Activated T-cell treated with anti-CD3 and anti-CD28 coated beads, Interleukin-2, amount 50 U/mL, for 4 hours (primary cell): ENCODE measurements around the gene SEC61A2. TPM values are rescaled to one million over a fixed set of nuclear protein-coding genes. Genes with fewer than 3 reads are reported as not detected.

Experiments used
- ATAC-seq, 2 donors: fragments of 200-7000 bp; cut with Tn5 transposase; one replicate each; pipeline ENCODE4 v1.10.0; 2021
- DNase-seq: peaks from one replicate; pipeline ENCODE4 v3.0.0-alpha.2; 2020
- H3K27me3 Mint-ChIP-seq: one replicate; pipeline ENCODE4 v1.8.0; 2021; ENCODE audit warnings: low read depth, mixed read lengths
- H3K36me3 Mint-ChIP-seq: one replicate; pipeline ENCODE4 v1.8.0; 2022; ENCODE audit warnings: mixed read lengths; ENCODE audit not compliant: insufficient read depth
- H3K4me1 Mint-ChIP-seq: one replicate; pipeline ENCODE4 v1.8.0; 2021; ENCODE audit warnings: low read depth, mixed read lengths
- H3K4me3 Mint-ChIP-seq: one replicate; pipeline ENCODE4 v1.8.0; 2021; ENCODE audit warnings: mild to moderate bottlenecking, moderate library complexity, mixed read lengths
- H3K9me3 Mint-ChIP-seq: one replicate; pipeline ENCODE4 v1.8.0; 2021; ENCODE audit warnings: mixed read lengths
- total RNA-seq, 3 donors: library from RNA; stranded (reverse); gene quantifications; one replicate each; pipeline ENCODE4 v1.2.1, GENCODE V29; 2021

Gene SEC61A2
- total RNA-seq, 3 donors from 2014 or later, result 6.3 to 9.5 (median 9.4) TPM

DNA sequence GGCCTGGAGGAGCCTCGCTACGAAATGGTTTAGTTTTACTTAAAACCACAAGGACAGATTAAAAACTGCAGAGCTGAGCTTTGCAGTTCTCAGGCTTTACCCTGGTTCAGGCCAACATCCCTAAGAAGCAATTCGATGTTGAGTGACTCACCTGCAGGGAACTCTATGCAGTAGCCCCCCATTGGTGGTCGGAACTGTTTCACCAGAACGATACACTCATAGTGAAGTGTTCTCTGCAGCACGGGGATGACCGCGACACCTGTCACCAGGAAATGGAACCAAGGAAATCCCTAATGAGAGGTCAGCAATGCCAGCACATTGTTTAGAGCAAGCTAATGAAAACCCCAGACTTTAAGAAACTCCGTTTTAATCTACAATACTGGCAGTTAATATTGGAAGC, 48.2 kb downstream of the SEC61A2 start:
- H3K4me1 Mint-ChIP-seq, result peaks cover 24% of the 10 kb centered on the region
- no peaks in the 10 kb centered on the region for H3K9me3 Mint-ChIP-seq
- peaks cover 12% of the 10 kb centered on the region for H3K36me3 Mint-ChIP-seq
- DNase-seq (no peak), ATAC-seq (no peak)
- H3K27me3 Mint-ChIP-seq, result no peaks in the 10 kb centered on the region
- no peak overlapping the region for H3K4me3 Mint-ChIP-seq

DNA sequence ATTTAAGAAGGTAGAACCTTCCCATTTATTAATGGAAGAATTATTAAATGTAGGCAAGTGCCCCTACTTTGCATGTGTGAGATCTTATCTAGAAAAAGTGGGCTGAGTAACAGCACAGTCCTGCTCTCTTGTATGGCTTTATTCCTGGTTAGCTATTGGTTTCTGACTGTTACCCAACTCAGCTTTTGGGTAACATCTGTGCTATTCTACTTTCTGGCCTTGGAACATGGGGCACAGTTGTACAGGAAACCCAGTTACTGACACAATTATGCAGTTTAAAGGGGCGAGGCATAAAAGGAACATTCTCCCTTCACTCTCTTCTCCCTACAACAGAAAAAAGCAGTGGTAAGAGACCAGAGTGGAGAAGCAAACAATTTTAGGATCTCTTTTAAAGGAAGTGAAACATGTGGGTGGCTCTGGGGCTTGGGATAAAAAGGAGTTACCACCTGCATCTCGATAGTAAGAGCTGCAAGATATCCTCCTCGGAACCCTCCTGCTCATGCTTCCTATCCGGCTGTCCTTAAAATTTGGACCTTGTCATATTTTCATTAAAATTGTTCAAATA, 50.2 kb downstream of the SEC61A2 start:
- no peaks in the 10 kb centered on the region for H3K27me3 Mint-ChIP-seq
- no peak for DNase-seq
- peaks cover 10% of the 10 kb centered on the region for H3K36me3 Mint-ChIP-seq
- H3K4me3 Mint-ChIP-seq, result no peak overlapping the region
- no peak for ATAC-seq
- peaks cover 24% of the 10 kb centered on the region for H3K4me1 Mint-ChIP-seq
- H3K9me3 Mint-ChIP-seq, result no peaks in the 10 kb centered on the region

DNA sequence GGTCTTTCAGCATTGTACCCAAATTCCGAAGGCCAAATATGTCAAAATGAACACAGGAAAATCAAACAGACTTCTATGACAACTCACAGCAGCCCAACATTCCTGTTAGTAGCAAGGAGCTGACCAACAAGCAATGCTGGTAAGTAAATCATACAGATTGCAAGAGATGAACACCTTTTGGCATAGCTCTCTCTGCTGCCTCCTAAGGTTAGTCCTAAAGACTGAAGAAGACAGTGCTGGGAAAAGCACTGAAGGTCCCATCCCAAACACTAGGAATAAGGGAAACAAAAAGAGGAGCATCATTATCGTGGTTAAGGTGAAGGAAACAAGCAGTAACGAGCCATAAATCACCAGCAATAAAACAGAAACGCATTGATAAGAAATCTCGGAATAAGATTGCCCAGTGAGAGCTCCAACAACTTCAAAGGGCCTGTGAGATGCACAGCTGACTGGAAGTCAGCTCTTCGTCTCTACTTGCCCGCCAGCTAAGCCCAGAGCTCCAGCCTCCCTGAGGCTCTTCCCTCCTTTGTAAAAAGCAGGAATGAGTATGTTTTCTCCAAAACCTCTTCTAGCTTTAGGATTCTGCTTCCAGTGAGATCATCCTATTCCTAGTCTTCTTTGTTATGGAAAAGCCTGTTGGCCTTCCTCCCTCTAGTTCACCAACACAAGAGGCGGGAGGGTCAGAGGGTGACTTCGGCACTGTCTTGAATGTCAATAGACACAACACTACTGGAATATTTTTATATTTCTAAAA, 50.9 kb downstream of the SEC61A2 start:
- Mint-ChIP-seq H3K36me3 (peaks cover 15% of the 10 kb centered on the region), H3K9me3 (no peaks in the 10 kb centered on the region), H3K4me1 (peaks cover 24% of the 10 kb centered on the region), H3K4me3 (no peak overlapping the region), H3K27me3 (no peaks in the 10 kb centered on the region)
- DNase-seq (no peak), ATAC-seq (no peak)

DNA sequence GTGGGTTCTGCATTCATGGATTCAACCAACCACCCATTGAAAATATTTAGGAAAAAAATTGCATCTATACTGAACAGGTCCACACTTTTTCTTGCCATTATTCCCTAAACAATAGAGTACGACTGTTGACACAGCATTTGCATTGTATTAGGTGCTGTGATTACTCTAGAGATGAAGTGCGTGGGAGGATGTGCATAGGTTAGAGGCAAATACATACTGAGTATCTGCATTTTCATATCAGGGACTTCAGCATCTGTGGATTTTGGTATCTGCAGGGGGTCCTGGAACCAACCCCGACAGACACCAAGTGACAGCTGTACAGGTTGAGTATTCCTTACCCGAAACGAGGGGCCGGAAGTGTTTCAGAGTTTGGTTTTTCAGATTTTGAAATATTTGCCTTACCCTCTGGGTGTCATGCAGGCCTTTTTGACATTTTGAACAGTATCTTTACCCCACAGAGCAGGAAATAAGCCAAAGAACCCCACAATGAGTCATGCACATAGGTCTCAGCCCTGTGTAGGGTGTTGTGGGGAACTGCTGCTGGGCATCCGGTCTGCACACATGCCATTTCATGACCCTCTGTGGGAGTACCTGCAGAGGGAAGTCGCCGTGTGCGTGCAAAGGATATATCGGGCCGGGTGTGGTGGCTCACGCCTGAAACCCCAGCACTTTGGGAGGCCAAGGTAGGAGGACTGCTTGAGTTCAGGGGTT, 51.7 kb downstream of the SEC61A2 start:
- H3K4me3 Mint-ChIP-seq, result no peak overlapping the region

DNA sequence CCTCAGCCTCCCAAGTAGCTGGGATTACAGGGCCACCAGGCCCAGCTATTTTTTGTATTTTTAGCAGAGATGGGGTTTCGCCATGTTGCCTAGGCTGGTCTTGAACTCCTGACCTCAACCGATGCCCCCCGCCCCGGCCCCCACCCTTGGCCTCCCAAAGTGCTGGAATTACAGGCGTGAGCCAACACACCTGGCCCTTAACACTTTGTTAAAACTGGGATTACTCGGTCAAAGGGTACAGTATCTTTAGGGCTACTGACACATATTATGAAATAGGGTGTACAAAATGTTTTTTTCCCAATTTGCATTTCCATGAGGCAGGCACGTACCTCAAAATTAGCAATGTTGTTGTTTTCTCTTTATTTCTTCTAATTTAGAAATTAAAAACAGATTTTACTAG, 54.7 kb downstream of the SEC61A2 start:
- peaks cover 39% of the 10 kb centered on the region for H3K4me1 Mint-ChIP-seq
- ATAC-seq, result no peak
- H3K36me3 Mint-ChIP-seq, result peaks cover 29% of the 10 kb centered on the region
- H3K9me3 Mint-ChIP-seq, result no peaks in the 10 kb centered on the region
- no peaks in the 10 kb centered on the region for H3K27me3 Mint-ChIP-seq
- DNase-seq, result no peak
- no peak overlapping the region for H3K4me3 Mint-ChIP-seq

More for the DNA sequence above, 51.7 kb downstream of the SEC61A2 start:
- DNase-seq, result peak; percentile 62
- H3K9me3 Mint-ChIP-seq, result no peaks in the 10 kb centered on the region
- H3K36me3 Mint-ChIP-seq, result peaks cover 20% of the 10 kb centered on the region
- ATAC-seq, result peak; percentile 98 to 99
- no peaks in the 10 kb centered on the region for H3K27me3 Mint-ChIP-seq
- peaks cover 29% of the 10 kb centered on the region for H3K4me1 Mint-ChIP-seq

GRCh38 chr10:12186323-12186722, 56.8 kb downstream of the SEC61A2 start:
- ATAC-seq, result peak; percentile 47 to 60
- Mint-ChIP-seq H3K4me3 (no peak overlapping the region), H3K4me1 (peaks cover 27% of the 10 kb centered on the region), H3K36me3 (peaks cover 35% of the 10 kb centered on the region), H3K9me3 (no peaks in the 10 kb centered on the region), H3K27me3 (no peaks in the 10 kb centered on the region)
- DNase-seq, result no peak

- peaks cover 29% of the 10 kb centered on the region for H3K4me1 Mint-ChIP-seq
- H3K9me3 Mint-ChIP-seq, result no peaks in the 10 kb centered on the region
- ATAC-seq, result no peak
Observed at GRCh38 chr10:12187321-12187905, 57.9 kb downstream of the SEC61A2 start.

GRCh38 chr10:12188656-12189055, 59.2 kb downstream of the SEC61A2 start:
- Mint-ChIP-seq H3K9me3 (no peaks in the 10 kb centered on the region), H3K36me3 (peaks cover 39% of the 10 kb centered on the region), H3K27me3 (no peaks in the 10 kb centered on the region), H3K4me1 (peaks cover 33% of the 10 kb centered on the region), H3K4me3 (no peak overlapping the region)
- DNase-seq, result no peak
- ATAC-seq, result no peak

More at GRCh38 chr10:12187321-12187905, 57.9 kb downstream of the SEC61A2 start:
- no peak for DNase-seq
- H3K4me3 Mint-ChIP-seq, result no peak overlapping the region
- no peaks in the 10 kb centered on the region for H3K27me3 Mint-ChIP-seq
- H3K36me3 Mint-ChIP-seq, result peaks cover 40% of the 10 kb centered on the region

GRCh38 chr10:12189426-12189825, 59.9 kb downstream of the SEC61A2 start:
- Mint-ChIP-seq H3K4me1 (peaks cover 38% of the 10 kb centered on the region), H3K27me3 (no peaks in the 10 kb centered on the region), H3K36me3 (peaks cover 42% of the 10 kb centered on the region)

GRCh38 chr10:12191715-12192114, 62.2 kb downstream of the SEC61A2 start:
- ATAC-seq, result no peak
- DNase-seq, result no peak
- no peaks in the 10 kb centered on the region for H3K27me3 Mint-ChIP-seq
- H3K36me3 Mint-ChIP-seq, result peaks cover 33% of the 10 kb centered on the region
- H3K4me1 Mint-ChIP-seq, result peaks cover 44% of the 10 kb centered on the region
- no peak overlapping the region for H3K4me3 Mint-ChIP-seq
- H3K9me3 Mint-ChIP-seq, result no peaks in the 10 kb centered on the region

More at GRCh38 chr10:12189426-12189825, 59.9 kb downstream of the SEC61A2 start:
- no peak overlapping the region for H3K4me3 Mint-ChIP-seq
- ATAC-seq (no peak), DNase-seq (no peak)
- H3K9me3 Mint-ChIP-seq, result no peaks in the 10 kb centered on the region

DNA sequence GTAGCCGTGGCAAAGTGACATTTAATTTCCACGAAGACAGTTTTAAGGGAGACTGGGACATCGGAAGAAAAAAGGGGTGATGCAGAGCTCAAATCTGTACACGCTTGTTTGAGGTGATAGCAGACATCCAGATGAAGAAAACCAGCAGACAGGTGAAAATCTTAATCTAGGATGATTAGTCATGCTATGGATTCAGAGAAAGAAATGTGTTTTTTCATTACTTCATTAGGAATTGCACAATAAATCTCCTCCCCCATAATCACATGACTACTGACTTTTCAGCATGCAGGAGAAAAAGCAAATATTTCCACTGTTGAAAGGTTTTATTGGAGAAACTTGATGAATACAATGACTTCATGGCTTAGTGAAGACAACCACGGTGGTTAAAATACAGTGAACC, 63.7 kb downstream of the SEC61A2 start:
- ATAC-seq (no peak), DNase-seq (no peak)
- Mint-ChIP-seq H3K36me3 (peaks cover 23% of the 10 kb centered on the region), H3K4me3 (peak overlapping the region; percentile 32), H3K4me1 (peaks cover 44% of the 10 kb centered on the region), H3K9me3 (no peaks in the 10 kb centered on the region), H3K27me3 (no peaks in the 10 kb centered on the region)

DNA sequence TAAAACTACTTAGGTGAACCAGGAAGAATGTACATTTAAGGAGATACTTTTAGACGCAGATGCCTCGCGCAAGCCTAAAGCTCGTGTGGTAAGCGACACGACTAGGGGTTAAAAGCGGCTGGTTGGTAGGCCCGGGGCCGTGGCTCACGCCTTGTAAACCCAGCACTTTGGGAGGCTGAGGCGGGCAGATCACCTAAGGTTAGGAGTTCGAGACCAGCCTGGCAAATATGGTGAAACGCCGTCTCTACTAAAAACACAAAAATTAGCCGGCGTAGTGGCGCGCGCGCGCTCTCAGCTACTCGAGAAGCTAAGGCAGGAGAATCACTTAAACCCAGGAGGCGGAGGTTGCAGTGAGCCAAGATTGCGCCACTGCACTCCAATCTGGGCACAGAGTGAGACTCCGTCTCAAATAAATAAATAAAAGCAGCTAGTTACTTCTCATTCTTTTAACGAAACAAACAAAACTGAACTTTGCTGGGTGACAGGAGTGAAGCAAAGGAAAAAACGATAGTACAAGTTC, 65.3 kb downstream of the SEC61A2 start:
- Mint-ChIP-seq H3K9me3 (no peaks in the 10 kb centered on the region), H3K36me3 (peaks cover 30% of the 10 kb centered on the region), H3K4me3 (peak overlapping the region; percentile 97), H3K27me3 (no peaks in the 10 kb centered on the region), H3K4me1 (peaks cover 58% of the 10 kb centered on the region)
- ATAC-seq (no peak), DNase-seq (peak; percentile 11)

- Mint-ChIP-seq H3K27me3 (no peaks in the 10 kb centered on the region), H3K4me1 (peaks cover 56% of the 10 kb centered on the region), H3K9me3 (no peaks in the 10 kb centered on the region), H3K4me3 (peak overlapping the region; percentile 97), H3K36me3 (peaks cover 27% of the 10 kb centered on the region)
- DNase-seq (no peak), ATAC-seq (peak; percentile 8 to 9)
Observed at GRCh38 chr10:12195281-12195602, 65.8 kb downstream of the SEC61A2 start.
